Activated CD4-positive, alpha-beta T cell treated with anti-CD3 and anti-CD28 coated beads for 4 hours (primary cell): ENCODE measurements around the gene C17orf75.
"Not testable (repeated sequence)": the region's sequence is repeated elsewhere in the genome, so short reads cannot be mapped to it uniquely, and the experiment has no call there.

Experiments
- DNase-seq, 2 donors: peaks; one replicate each; pipeline ENCODE4 v3.0.0-alpha.2; 2020

C17orf75 gene

GRCh38 chr17:32342603-32343325, 791 bp upstream of the C17orf75 start:
- DNase-seq: no peak

- DNase-seq: peak; percentile 39 to 42
Observed at GRCh38 chr17:32341141-32341856, 674 bp downstream of the C17orf75 start.

GRCh38 chr17:32335687-32336086, 6.3 kb downstream of the C17orf75 start:
- no peak for DNase-seq

- no peak for DNase-seq
Observed at GRCh38 chr17:32335046-32335445, 6.9 kb downstream of the C17orf75 start.

GRCh38 chr17:32333187-32333586, 8.8 kb downstream of the C17orf75 start:
- DNase-seq: no peak

GRCh38 chr17:32331243-32332040, 10.5 kb downstream of the C17orf75 start:
- no peak for DNase-seq

- DNase-seq: no peak
Observed at GRCh38 chr17:32330147-32330546, 11.8 kb downstream of the C17orf75 start.

- no peak for DNase-seq
Observed at GRCh38 chr17:32327911-32328310, 14.1 kb downstream of the C17orf75 start.

- DNase-seq: peak; percentile 15 to 43
Observed at GRCh38 chr17:32323811-32324491, 18.0 kb downstream of the C17orf75 start.

- no peak for DNase-seq
Observed at GRCh38 chr17:32323046-32323445, 18.9 kb downstream of the C17orf75 start.

GRCh38 chr17:32320847-32321246, 21.1 kb downstream of the C17orf75 start:
- DNase-seq: no peak

GRCh38 chr17:32320080-32320479, 21.9 kb downstream of the C17orf75 start:
- not testable (repeated sequence) for DNase-seq

- DNase-seq: peak; percentile 63 to 78
Observed at GRCh38 chr17:32319548-32319905, 22.4 kb downstream of the C17orf75 start.

GRCh38 chr17:32318071-32318470, 23.9 kb downstream of the C17orf75 start:
- no peak for DNase-seq

GRCh38 chr17:32317353-32317752, 24.6 kb downstream of the C17orf75 start:
- DNase-seq: no peak

- not testable (repeated sequence) for DNase-seq
Observed at GRCh38 chr17:32316653-32317052, 25.3 kb downstream of the C17orf75 start.

GRCh38 chr17:32315171-32315570, 26.8 kb downstream of the C17orf75 start:
- no peak for DNase-seq

GRCh38 chr17:32314636-32315035, 27.3 kb downstream of the C17orf75 start:
- no peak for DNase-seq

GRCh38 chr17:32311028-32311536, 30.9 kb downstream of the C17orf75 start:
- DNase-seq: no peak

- no peak for DNase-seq
Observed at GRCh38 chr17:32307658-32308057, 34.3 kb downstream of the C17orf75 start.

GRCh38 chr17:32305049-32305448, 36.9 kb downstream of the C17orf75 start:
- no peak for DNase-seq

GRCh38 chr17:32303781-32304288, 38.1 kb downstream of the C17orf75 start:
- DNase-seq: no peak
